GM18861 (cell line): ENCODE results near the gene PDZD2.
"Not testable (repeated sequence)": the region's sequence is repeated elsewhere in the genome, so short reads cannot be mapped to it uniquely, and the experiment has no call there.

Source experiments
- ATAC-seq: cut with Tn5 transposase; IDR thresholded peaks from one replicate; pipeline ENCODE4 v1.9.1; 2021; ENCODE audit not compliant: unreplicated experiment

PDZD2 gene

DNA sequence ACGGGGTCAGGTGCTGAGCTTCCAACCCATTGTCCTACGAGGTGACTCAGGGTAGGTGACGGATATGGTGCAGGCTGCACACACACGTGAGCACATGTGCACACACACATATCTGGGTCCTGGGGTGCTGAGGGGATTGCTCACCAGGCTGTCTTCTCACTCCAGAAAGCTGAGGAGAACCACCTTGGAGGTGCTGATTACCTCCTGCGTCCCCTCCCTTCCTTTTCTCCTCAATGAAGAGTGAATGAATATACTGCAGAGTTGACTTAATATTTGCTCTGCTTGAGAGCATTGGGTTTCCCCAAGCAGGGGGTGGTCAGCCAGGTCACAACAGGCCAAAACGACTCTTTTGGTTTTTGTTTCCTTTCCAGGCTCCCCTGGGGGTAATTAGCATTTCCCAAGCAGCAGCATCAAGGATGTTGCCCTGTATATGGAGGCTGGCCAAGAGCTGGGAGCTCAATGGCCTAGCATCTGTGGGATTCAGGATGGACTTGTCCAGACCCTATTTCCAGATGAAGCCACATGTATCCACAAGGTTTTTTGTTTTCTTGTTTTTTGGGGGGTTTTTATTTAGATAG, 49.7 kb downstream of the PDZD2 start:
- ATAC-seq: no peak

GRCh38 chr5:31691408-31691807, 52.5 kb downstream of the PDZD2 start:
- not testable (repeated sequence) for ATAC-seq

DNA sequence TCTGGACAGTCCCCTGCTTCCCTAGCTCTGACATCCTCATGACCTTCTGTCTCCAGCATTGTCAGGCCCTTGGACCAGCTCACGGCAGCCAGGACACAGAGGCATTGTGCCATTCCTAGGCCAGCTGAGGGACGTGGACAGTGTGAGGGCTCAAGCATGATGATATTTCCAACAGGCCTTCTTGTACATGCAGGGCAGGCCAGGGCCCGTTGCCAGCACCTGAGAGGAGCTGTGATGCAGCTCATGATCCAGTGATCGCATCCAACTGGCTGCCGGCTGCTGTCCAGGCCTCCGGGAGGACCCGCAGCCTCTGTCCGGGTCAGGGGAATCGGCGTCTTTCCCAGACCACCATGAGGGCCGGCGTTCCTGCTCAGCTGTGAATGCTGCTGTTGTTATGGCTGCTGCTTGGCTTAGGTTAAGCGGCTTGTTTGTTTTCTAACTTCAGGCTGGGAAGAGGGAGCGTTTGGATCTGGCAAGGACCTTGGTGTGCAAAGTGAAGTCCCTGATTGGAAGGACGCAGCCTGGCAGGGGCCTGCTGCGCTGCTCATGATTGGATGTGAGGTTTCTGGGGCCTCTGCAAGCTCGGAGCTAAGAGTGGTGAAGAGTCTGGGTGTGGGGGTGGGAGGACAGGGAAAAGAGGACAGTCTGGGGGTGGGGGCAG, 53.8 kb downstream of the PDZD2 start:
- no peak for ATAC-seq

DNA sequence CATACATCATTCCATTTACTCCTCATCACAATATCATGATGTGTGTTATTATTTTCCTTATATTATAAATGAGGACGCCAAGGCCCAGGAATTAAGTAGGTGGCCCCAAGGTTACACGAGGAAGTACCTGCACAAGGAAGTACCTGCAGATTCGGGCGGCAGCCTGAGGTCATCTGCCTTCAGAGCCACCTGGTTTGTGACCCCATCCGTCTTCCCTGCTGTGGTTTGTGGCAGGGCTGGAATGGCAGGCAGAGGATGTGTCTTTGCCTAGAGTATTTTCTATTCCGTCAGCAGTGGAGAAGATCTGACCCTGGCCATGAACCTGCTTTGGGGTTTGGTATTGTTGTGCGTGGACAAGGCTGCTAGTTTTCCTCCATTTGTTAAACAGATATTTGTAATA, 59.7 kb downstream of the PDZD2 start:
- ATAC-seq: no peak

GRCh38 chr5:31701642-31702299, 62.8 kb downstream of the PDZD2 start:
- no peak for ATAC-seq

- no peak for ATAC-seq
Measured at GRCh38 chr5:31702712-31703111, 63.8 kb downstream of the PDZD2 start.

- no peak for ATAC-seq
Measured at GRCh38 chr5:31703757-31704156, 64.8 kb downstream of the PDZD2 start.

DNA sequence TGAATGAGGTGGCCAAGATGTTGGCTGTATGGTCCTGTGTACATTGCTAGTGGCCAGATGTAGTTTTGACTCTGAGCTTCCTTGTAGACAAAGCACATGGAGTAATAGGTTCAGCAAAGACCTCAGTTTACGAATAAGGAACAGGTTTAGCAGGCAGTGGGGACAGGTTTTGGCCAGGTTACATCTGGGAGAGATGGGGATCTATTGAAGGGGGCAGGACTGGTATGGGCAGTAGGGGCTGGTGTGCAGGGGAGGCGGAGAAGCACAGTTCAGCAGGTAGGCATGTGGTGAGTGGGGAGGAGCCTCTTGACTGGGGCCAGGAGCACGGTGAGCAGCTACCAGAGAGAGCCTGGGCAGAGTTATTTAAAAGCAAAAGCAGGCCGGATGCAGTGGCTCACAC, 67.3 kb downstream of the PDZD2 start:
- ATAC-seq: no peak

DNA sequence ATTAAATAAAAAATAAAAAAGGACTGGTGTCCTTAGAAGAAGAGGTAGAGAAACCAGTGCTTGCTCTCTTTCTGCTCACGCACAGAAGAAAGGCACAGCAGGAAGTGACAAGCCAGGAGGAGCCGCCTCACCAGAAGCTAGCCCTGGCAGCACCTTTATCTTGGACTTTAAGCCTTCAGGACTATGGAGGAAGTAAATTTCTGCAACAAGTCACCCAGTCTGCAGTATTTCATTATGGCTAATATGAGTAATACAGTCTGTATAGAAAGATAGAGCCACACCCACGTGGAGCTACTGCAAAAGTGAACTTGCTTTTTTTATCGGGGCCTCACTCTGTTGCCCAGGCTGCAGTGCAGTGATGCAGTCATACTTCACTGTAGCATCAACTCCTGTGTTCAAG, 68.4 kb downstream of the PDZD2 start:
- no peak for ATAC-seq

- ATAC-seq: no peak
Measured at GRCh38 chr5:31708089-31708488, 69.2 kb downstream of the PDZD2 start.

DNA sequence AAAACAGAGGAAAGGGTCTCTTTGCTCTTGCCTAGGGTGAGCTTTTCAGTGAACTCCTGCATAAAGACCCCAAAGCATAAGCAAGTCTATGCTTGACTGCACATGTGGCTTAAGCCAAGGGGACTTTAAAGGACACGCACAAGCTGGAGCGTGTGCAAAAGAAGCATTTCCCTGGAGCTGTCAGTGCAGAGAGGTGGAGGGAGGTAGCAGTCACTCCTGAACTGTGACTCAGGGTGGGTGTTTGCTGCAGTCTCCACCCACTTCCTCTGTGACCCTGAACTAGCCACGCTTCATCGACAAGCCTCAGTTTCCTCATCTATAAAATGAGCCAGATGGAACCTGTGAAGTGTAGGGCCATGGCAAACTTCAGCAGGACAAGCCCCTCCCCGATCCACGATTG, 72.4 kb downstream of the PDZD2 start:
- ATAC-seq: no peak

DNA sequence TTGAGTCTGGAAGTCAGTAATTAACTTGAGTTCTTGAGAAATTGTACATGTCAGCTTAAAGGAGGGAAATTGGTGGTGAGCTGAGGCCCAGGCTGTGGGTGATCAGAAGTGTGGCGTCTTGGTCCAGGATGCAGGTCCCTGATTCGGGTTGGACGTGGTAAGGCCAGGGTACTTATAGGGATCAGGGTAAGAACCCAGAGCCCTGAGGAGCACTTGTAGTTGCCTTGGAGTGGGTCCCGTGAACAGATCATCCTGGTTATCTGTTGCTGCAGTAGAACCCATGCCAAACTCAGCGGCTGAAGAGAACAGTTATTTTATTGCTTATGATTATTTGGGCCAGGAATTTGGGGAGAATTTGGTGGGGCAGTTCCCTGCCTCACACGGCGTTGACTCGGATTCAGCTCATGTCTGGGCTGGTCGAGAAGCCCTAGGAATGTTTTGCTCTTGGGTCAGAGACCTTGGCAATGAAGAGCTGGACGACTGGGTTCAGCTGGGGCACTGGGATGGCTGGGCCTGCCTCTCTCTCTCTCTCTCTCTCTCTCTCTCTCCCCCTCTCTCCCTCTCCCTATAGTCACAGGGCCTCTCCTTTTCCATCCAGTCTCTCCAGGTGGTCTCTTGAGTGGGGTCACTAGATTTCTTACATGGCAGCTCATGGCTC, 73.1 kb downstream of the PDZD2 start:
- ATAC-seq: no peak

DNA sequence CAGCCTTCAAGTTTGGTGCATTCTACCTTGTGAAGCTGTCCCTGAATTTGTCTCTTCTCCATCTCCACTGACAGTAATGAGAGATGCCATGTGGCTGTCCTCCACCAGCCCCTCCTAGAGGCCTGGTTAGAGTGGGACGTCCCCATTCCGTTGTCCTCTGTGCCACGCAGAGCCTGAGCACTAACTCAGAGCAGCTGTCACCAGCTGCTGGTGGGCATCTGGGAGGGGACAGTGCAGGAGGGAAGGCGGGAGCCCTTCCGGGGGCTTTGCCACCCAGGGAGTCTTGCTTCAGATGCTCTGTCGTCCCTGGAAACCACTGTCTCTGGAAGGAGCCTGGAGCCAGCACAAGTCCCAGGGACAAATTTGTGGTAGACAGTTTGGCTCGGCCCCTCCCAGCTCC, 78.6 kb downstream of the PDZD2 start:
- ATAC-seq: no peak

DNA sequence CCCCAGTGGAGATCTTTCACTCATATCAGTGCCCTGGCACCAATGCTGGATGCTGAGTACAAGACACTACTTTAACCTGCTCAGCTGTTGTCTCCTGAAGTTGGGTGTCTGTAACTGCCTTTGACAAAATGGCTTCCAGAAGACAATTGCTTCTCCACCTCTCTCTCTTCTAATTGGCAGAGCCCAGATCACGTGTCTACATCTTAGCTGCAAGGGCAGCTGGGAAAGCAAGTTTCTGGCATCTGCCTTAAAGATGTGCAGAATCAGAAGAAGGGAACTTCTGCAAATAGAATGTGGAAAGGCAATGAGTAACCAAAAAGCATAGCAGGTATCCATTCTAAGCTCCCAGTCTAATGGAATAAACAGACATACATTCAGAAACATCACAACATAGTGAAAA, 81.1 kb downstream of the PDZD2 start:
- ATAC-seq: no peak

GRCh38 chr5:31720811-31721345, 81.9 kb downstream of the PDZD2 start:
- ATAC-seq: no peak

GRCh38 chr5:31722111-31722510, 83.2 kb downstream of the PDZD2 start:
- no peak for ATAC-seq

GRCh38 chr5:31725996-31726395, 87.1 kb downstream of the PDZD2 start:
- ATAC-seq: no peak

DNA sequence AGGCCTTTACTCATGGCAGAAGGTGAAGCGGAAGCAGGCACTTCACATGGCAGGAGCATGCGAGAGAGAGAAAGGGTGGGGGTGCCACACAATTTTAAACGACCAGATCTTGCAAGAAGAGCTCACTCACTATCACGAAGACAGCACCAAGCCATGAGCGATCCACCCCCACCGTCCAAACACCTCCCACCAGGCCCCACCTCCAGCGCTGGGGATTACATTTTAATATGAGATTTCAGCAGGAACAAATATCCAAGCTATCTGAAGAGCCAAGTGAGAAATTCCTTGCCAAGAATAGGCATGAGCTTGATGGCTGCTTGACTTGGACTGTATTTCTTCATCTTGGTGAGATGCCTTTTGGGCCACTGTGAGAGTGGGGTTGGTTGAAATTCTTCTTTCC, 88.0 kb downstream of the PDZD2 start:
- no peak for ATAC-seq

GRCh38 chr5:31728039-31728438, 89.1 kb downstream of the PDZD2 start:
- ATAC-seq: no peak

DNA sequence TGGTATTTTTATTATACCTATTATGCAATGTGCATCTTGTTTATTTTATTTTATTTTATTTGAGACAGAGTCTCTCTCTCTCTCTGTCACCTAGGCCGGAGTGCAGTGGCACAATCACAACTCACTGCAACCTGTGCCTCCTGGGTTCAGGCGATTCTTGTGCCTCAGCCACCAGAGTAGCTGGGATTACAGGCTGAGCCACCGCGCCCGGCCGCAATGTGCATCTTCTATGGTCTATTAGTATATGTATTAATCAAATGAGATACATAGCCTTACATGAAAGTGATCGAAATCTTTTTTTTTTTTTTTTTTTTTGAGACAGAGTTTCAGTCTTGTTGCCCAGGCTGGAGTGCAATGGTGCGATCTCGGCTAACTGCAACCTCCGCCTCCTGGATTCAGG, 89.9 kb downstream of the PDZD2 start:
- ATAC-seq: not testable (repeated sequence)

GRCh38 chr5:31730139-31730538, 91.2 kb downstream of the PDZD2 start:
- ATAC-seq: no peak

DNA sequence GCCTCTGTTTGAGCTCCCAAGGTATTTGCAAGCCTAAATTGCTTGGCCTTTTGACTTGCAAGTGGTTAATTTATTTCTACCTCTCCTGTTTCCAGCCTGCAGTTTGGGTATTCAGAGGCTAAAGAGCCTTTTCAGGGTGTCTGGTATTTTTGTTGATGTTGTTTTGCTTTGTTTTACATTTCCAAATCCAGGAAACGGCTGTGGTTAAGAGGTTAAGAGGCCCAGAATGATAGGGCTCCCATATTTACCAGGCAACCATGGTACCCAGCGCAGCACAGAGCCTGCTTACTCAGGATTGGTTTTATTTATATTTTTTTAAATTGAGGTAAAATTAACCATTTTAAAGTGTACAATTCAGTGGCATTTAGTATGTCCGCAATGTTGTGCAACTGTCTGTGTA, 92.1 kb downstream of the PDZD2 start:
- no peak for ATAC-seq
